ENCODE measurements around the gene PRR19. TPM values are rescaled to one million over a fixed set of nuclear protein-coding genes. Genes with fewer than 3 reads are reported as not detected.
A peak's percentile ranks its signal among the peaks of the same experiment; 100 is the strongest.

Gene PRR19
- polyA plus RNA-seq, 1 donor = 0.49 TPM

- DNase-seq (ENCODE audit: low read depth) = no peak
Measured at GRCh38 chr19:42295342-42295741, 6.6 kb upstream of the PRR19 start.

GRCh38 chr19:42295831-42296525 is 6.0 kb upstream of the PRR19 start:
- DNase-seq (ENCODE audit: low read depth) = no peak

- DNase-seq (ENCODE audit: low read depth) = no peak
Measured at GRCh38 chr19:42297039-42297438, 4.9 kb upstream of the PRR19 start.

GRCh38 chr19:42303101-42303464 is 1.2 kb downstream of the PRR19 start:
- DNase-seq (ENCODE audit: low read depth) = no peak

- no peak for DNase-seq (ENCODE audit: low read depth)
Measured at GRCh38 chr19:42303876-42304275, 1.9 kb downstream of the PRR19 start.

GRCh38 chr19:42306646-42307045 is 4.7 kb downstream of the PRR19 start:
- no peak for DNase-seq (ENCODE audit: low read depth)

GRCh38 chr19:42309686-42310085 is 7.8 kb downstream of the PRR19 start:
- DNase-seq (ENCODE audit: low read depth) = no peak

- DNase-seq (ENCODE audit: low read depth) = no peak
Measured at GRCh38 chr19:42311657-42312056, 9.7 kb downstream of the PRR19 start.

GRCh38 chr19:42312370-42312769 is 10.4 kb downstream of the PRR19 start:
- DNase-seq (ENCODE audit: low read depth) = no peak

- DNase-seq (ENCODE audit: low read depth) = no peak
Measured at GRCh38 chr19:42313096-42313839, 11.3 kb downstream of the PRR19 start, which contains the start of gene TMEM145. Gene TMEM145, plus strand, starts transcription at chr19:42313309. Its CDS starts 68 bp downstream, at chr19:42313377.

GRCh38 chr19:42313840-42314755 is 12.2 kb downstream of the PRR19 start:
- no peak for DNase-seq (ENCODE audit: low read depth)

- DNase-seq (ENCODE audit: low read depth) = no peak
Measured at GRCh38 chr19:42315024-42315423, 13.1 kb downstream of the PRR19 start.

GRCh38 chr19:42316223-42317211 is 14.6 kb downstream of the PRR19 start:
- no peak for DNase-seq (ENCODE audit: low read depth)

- no peak for DNase-seq (ENCODE audit: low read depth)
Measured at GRCh38 chr19:42317535-42317934, 15.6 kb downstream of the PRR19 start.

- DNase-seq (ENCODE audit: low read depth) = no peak
Measured at GRCh38 chr19:42322305-42322704, 20.4 kb downstream of the PRR19 start.

GRCh38 chr19:42323473-42323851 is 21.5 kb downstream of the PRR19 start:
- no peak for DNase-seq (ENCODE audit: low read depth)

- no peak for DNase-seq (ENCODE audit: low read depth)
Measured at GRCh38 chr19:42323852-42324654, 22.1 kb downstream of the PRR19 start.

GRCh38 chr19:42324655-42325307 is 22.8 kb downstream of the PRR19 start:
- no peak for DNase-seq (ENCODE audit: low read depth)

- DNase-seq (ENCODE audit: low read depth) = peak; percentile 98
Measured at GRCh38 chr19:42325308-42325895, 23.5 kb downstream of the PRR19 start, which contains the start of gene MEGF8. Gene MEGF8, plus strand, starts transcription at chr19:42325635. Its CDS starts 609 bp downstream, at chr19:42326244.
